Lower leg skin (tissue), 3 donors: Measurements from ENCODE around the gene SLC10A3.

Experiments
- POLR2A ChIP-seq, 2 donors: fragments of 450-650 bp; IDR thresholded peaks; one replicate each; pipeline ENCODE4 v1.6.1; 2016 to 2017; ENCODE audit warnings: antibody characterized with exemption in 2 of 2, mild to moderate bottlenecking in 1 of 2, moderate library complexity in 1 of 2
- TF ChIP-seq, protein P1 (sequence below), 3 donors: fragments of 450-650 bp; IDR thresholded peaks; one replicate each; pipeline ENCODE4 v1.5.1; 2016; ENCODE audit warnings: antibody characterized with exemption in 3 of 3, mild to moderate bottlenecking in 3 of 3, moderate library complexity in 2 of 3

DNA sequence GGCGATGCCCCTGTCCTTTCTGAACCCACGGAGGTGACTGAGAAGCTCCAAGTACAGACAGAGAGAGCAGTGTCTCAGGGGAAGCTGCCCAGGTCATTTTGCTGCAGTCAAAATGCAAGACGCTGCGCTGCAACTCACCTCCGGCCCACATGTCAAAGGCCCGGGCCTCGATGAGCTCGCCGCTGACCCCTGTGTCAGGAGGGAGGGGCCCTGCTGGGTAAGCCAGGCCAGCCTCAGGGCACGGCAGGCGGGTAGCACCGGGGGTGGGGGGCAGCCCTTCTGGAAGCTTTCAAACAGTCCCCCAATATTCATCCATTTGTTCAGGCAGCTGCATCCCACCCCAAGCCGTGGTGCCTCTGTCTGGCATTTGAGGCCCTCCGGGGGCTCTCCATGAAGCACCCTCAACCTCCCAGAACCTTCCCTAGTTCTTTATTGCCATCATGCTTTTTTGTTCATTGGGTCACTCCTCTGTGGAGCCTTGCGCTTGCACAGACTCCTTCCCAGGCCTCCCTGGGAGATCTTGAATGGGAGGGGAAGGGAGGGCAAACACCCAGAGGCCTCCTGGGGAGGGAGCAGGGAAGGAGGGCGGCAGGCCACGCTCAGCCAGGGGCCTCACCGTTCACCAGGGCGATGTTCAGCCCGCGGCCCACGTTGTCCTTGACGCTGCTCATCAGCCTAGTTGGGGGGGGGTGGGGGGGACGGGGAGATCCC, 17.4 kb upstream of the SLC10A3 start:
- TF ChIP-seq, protein P1, sequence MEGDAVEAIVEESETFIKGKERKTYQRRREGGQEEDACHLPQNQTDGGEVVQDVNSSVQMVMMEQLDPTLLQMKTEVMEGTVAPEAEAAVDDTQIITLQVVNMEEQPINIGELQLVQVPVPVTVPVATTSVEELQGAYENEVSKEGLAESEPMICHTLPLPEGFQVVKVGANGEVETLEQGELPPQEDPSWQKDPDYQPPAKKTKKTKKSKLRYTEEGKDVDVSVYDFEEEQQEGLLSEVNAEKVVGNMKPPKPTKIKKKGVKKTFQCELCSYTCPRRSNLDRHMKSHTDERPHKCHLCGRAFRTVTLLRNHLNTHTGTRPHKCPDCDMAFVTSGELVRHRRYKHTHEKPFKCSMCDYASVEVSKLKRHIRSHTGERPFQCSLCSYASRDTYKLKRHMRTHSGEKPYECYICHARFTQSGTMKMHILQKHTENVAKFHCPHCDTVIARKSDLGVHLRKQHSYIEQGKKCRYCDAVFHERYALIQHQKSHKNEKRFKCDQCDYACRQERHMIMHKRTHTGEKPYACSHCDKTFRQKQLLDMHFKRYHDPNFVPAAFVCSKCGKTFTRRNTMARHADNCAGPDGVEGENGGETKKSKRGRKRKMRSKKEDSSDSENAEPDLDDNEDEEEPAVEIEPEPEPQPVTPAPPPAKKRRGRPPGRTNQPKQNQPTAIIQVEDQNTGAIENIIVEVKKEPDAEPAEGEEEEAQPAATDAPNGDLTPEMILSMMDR (IDR thresholded peaks at IDR 0.05), result no peak
- no peak for TF ChIP-seq POLR2A (IDR thresholded peaks at IDR 0.05)
